Eye (tissue), 1 donor: ENCODE data around the gene ALDH1L2.

ENCODE experiments used
- DNase-seq: peaks from one replicate; pipeline ENCODE4 v3.0.0-alpha.2; 2015

The ALDH1L2 gene

GRCh38 chr12:104975587-104976343, 108.5 kb downstream of the ALDH1L2 start:
- no peak for DNase-seq

GRCh38 chr12:104974626-104975290, 109.5 kb downstream of the ALDH1L2 start:
- DNase-seq: no peak

- no peak for DNase-seq
Observed at GRCh38 chr12:104973250-104973649, 111.0 kb downstream of the ALDH1L2 start.

GRCh38 chr12:104971306-104971705, 113.0 kb downstream of the ALDH1L2 start:
- no peak for DNase-seq
